Measurements from ENCODE around the gene UGT3A1.

DNA sequence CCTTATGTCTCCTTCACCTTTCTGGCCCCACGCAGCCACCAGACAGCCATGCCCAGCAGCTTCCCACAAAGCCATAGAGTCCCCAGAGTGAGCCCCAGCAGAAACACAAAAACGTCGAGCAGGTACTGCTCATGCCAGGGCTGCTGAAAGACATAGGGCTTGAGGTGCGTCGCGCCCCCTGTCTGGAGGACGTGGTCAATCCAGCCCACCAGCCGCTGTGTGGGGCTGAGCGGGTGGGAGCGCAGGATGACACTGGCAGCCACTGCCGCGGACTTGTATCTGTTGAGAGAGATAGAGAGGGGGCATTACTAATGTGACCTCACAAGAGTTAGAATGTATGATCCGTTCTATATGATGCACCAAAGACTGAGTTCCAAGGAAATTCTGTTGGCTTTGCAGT is 44.5 kb upstream of the UGT3A1 start:
- no peak for TF ChIP-seq POLR2A (IDR thresholded peaks at IDR 0.05)
- TF ChIP-seq, protein P1, sequence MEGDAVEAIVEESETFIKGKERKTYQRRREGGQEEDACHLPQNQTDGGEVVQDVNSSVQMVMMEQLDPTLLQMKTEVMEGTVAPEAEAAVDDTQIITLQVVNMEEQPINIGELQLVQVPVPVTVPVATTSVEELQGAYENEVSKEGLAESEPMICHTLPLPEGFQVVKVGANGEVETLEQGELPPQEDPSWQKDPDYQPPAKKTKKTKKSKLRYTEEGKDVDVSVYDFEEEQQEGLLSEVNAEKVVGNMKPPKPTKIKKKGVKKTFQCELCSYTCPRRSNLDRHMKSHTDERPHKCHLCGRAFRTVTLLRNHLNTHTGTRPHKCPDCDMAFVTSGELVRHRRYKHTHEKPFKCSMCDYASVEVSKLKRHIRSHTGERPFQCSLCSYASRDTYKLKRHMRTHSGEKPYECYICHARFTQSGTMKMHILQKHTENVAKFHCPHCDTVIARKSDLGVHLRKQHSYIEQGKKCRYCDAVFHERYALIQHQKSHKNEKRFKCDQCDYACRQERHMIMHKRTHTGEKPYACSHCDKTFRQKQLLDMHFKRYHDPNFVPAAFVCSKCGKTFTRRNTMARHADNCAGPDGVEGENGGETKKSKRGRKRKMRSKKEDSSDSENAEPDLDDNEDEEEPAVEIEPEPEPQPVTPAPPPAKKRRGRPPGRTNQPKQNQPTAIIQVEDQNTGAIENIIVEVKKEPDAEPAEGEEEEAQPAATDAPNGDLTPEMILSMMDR (IDR thresholded peaks at IDR 0.05 in 4 of 5, conservative IDR thresholded peaks at IDR 0.05 in 1 of 5), result no peak
